C4-2B (cell line): ENCODE results near the gene ULK1.

ENCODE experiments used
- CTCF ChIP-seq: fragments of 450-650 bp; conservative IDR thresholded peaks from 2 replicates; pipeline ENCODE4 v1.5.1; 2017; ENCODE audit warnings: mild to moderate bottlenecking
- ZFX ChIP-seq: fragments of 450-650 bp; IDR thresholded peaks from 2 replicates; pipeline ENCODE4 v1.6.1; 2017

GRCh38 chr12:131854861-131855476 is 39.5 kb upstream of the ULK1 start:
- no peak for TF ChIP-seq CTCF
- TF ChIP-seq ZFX: no peak
